Loucy (cell line): ENCODE data around the gene KRT32.
A peak's percentile ranks its signal among the peaks of the same experiment; 100 is the strongest.

Experiments
- H2AFZ ChIP-seq: fragments of 200-600 bp; sonication (generic); 2 replicates; pipeline ENCODE4 v1.6.0; 2016; ENCODE audit warnings: antibody characterized with exemption, mild to moderate bottlenecking, low read length, moderate library complexity
- H3F3A ChIP-seq: fragments of 200-600 bp; 2 replicates; pipeline ENCODE4 v1.6.0; 2016; ENCODE audit warnings: antibody characterized with exemption, low read depth, mild to moderate bottlenecking
- H3K27me3 ChIP-seq: fragments of 200-600 bp; sonication (generic); 2 replicates; pipeline ENCODE4 v1.6.1; 2014; ENCODE audit warnings: low read length, mild to moderate bottlenecking; ENCODE audit not compliant: insufficient read depth, poor library complexity, severe bottlenecking
- H3K36me3 ChIP-seq: fragments of 200-600 bp; sonication (generic); 2 replicates; pipeline ENCODE4 v1.6.1; 2016; ENCODE audit warnings: low read length; ENCODE audit not compliant: insufficient read depth
- H3K4me1 ChIP-seq: fragments of 200-600 bp; sonication (generic); 2 replicates; pipeline ENCODE4 v1.5.1; 2014; ENCODE audit warnings: low read length, mild to moderate bottlenecking; ENCODE audit not compliant: insufficient read depth, poor library complexity, severe bottlenecking
- H3K4me2 ChIP-seq: fragments of 200-600 bp; sonication (generic); 2 replicates; pipeline ENCODE4 v1.6.0; 2014; ENCODE audit warnings: antibody characterized with exemption, low read length, low read depth, mild to moderate bottlenecking; ENCODE audit not compliant: poor library complexity, severe bottlenecking
- H3K4me3 ChIP-seq: fragments of 200-600 bp; sonication (generic); 2 replicates; pipeline ENCODE4 v1.5.1; 2014; ENCODE audit warnings: low read length, mild to moderate bottlenecking, mixed read lengths; ENCODE audit not compliant: poor library complexity, severe bottlenecking
- H3K79me2 ChIP-seq: fragments of 200-600 bp; sonication (generic); 2 replicates; pipeline ENCODE4 v1.6.1; 2014; ENCODE audit warnings: low read length; ENCODE audit not compliant: insufficient read depth
- H3K9ac ChIP-seq: fragments of 200-600 bp; sonication (generic); 2 replicates; pipeline ENCODE4 v1.6.0; 2014; ENCODE audit warnings: mild to moderate bottlenecking, low read depth, low read length, moderate library complexity; ENCODE audit not compliant: poor library complexity, severe bottlenecking
- H3K9me2 ChIP-seq: fragments of 200-600 bp; sonication (generic); replicated peaks from 2 replicates; pipeline ENCODE4 v1.6.1; 2016; ENCODE audit warnings: low read depth, low read length, mixed read lengths
- H3K9me3 ChIP-seq: fragments of 200-600 bp; sonication (generic); 2 replicates; pipeline ENCODE4 v1.6.1; 2014; ENCODE audit warnings: mild to moderate bottlenecking, antibody characterized with exemption, low read length, low read depth; ENCODE audit not compliant: insufficient read depth
- H4K20me1 ChIP-seq: fragments of 200-600 bp; sonication (generic); 2 replicates; pipeline ENCODE4 v1.6.0; 2014; ENCODE audit warnings: antibody characterized with exemption, low read length, mild to moderate bottlenecking; ENCODE audit not compliant: insufficient read depth, poor library complexity, severe bottlenecking
- EZH2phosphoT487 ChIP-seq: fragments of 200-600 bp; IDR thresholded peaks from 2 replicates; pipeline ENCODE4 v1.6.1; 2018; ENCODE audit warnings: antibody characterized with exemption, mild to moderate bottlenecking, moderate library complexity, borderline replicate concordance
- TF ChIP-seq, protein P1 (sequence below): fragments of 200-600 bp; sonication (generic); conservative IDR thresholded peaks from 2 replicates; pipeline ENCODE4 v1.5.1; 2014; ENCODE audit warnings: mild to moderate bottlenecking, antibody characterized with exemption, low read length

KRT32 gene

DNA sequence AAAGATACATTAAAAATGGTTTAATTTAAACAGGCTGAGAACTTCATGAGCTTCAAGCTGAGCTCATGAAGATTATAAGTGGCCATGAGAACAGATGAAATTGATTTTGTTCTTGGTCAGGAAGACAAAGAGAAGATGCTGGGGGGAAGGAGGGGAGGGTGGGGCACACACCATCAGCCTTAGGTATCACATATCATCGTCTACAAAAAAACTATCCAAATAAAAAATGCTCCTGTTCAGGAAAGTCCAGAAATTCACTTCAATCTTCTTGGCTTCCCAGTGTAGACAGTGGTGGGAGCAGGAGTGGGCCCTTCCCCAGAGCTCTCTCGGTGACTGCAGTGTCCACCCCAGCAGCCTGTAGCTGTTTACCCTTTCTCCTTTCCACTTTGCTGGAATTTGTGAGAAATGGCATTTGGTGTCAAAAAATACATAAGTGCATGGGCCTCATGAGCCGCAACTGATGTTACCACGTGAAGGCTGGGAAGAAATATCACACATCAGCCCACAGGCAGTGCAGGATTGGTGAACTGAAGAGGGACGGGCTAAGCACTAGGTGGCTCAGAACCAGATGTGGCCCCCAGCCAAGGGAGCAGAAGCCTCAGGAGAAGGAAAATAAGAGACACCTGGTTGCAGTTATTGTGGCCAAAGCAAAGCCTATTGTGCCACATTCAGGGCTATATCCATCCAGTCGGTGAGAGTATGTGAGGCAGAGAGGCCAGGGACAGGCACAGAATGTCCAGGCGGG is 48.9 kb downstream of the KRT32 start:
- no peaks in the 10 kb centered on the region for H3K36me3 ChIP-seq
- H3K9me2 ChIP-seq: no peaks in the 10 kb centered on the region
- no peak overlapping the region for H3K4me3 ChIP-seq
- peaks cover 9% of the 10 kb centered on the region for H3K27me3 ChIP-seq
- no peaks in the 10 kb centered on the region for H3K4me1 ChIP-seq
- no peak overlapping the region for H3K9ac ChIP-seq
- TF ChIP-seq EZH2phosphoT487: no peak
- TF ChIP-seq, protein P1, sequence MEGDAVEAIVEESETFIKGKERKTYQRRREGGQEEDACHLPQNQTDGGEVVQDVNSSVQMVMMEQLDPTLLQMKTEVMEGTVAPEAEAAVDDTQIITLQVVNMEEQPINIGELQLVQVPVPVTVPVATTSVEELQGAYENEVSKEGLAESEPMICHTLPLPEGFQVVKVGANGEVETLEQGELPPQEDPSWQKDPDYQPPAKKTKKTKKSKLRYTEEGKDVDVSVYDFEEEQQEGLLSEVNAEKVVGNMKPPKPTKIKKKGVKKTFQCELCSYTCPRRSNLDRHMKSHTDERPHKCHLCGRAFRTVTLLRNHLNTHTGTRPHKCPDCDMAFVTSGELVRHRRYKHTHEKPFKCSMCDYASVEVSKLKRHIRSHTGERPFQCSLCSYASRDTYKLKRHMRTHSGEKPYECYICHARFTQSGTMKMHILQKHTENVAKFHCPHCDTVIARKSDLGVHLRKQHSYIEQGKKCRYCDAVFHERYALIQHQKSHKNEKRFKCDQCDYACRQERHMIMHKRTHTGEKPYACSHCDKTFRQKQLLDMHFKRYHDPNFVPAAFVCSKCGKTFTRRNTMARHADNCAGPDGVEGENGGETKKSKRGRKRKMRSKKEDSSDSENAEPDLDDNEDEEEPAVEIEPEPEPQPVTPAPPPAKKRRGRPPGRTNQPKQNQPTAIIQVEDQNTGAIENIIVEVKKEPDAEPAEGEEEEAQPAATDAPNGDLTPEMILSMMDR: no peak
- H4K20me1 ChIP-seq: no peaks in the 10 kb centered on the region
- H2AFZ ChIP-seq: no peak overlapping the region
- no peak overlapping the region for H3K4me2 ChIP-seq
- H3F3A ChIP-seq: no peaks in the 10 kb centered on the region
- H3K79me2 ChIP-seq: no peaks in the 10 kb centered on the region
- H3K9me3 ChIP-seq: no peaks in the 10 kb centered on the region

DNA sequence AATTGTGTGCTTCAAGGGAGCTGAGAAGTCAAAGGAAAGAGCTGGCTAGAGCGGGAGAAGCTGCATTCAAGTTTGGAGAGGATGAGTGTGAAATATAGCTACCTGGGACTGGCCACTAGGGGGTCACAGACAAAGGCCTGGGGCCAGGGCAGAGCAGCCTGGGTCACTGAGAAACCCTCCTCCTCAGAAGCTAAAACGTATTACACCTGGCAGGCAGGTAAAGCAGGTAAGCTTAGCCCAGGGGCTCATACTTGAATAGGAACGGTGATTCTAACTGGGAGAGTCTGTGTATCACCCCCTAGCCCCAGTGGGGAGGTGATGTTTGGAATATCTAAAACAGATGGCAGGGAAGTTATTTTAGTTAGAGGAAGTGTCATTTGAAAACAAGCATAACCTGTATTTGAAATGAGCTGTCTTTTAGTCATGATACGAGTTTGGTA is 49.6 kb downstream of the KRT32 start:
- Histone ChIP-seq H3K79me2 (no peaks in the 10 kb centered on the region), H3K4me2 (no peak overlapping the region), H3K9ac (no peak overlapping the region), H3F3A (no peaks in the 10 kb centered on the region), H3K4me3 (no peak overlapping the region), H4K20me1 (no peaks in the 10 kb centered on the region), H3K36me3 (no peaks in the 10 kb centered on the region), H3K9me3 (no peaks in the 10 kb centered on the region), H2AFZ (no peak overlapping the region), H3K9me2 (no peaks in the 10 kb centered on the region), H3K4me1 (no peaks in the 10 kb centered on the region), H3K27me3 (peaks cover 9% of the 10 kb centered on the region)
- TF ChIP-seq EZH2phosphoT487: no peak
- TF ChIP-seq, protein P1: peak; percentile 70

DNA sequence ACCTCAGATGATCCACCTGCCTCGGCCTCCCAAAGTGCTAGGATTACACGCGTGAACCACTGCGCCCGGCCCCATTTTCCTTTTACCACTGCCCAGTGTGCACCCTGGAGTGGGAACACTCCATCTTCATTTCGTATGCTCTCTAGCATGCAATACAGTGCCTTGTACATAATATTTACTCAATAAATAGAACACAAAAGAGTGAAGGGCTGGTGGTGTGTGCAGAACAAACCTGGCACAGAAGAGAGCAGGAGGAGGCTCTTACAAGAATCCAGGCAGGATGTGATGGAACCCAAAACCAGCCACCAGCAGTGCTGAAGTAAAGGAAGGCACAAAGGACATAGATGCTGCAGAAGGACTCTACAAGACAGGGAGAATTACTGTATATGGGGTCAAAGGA is 50.1 kb downstream of the KRT32 start:
- Histone ChIP-seq H3K9me2 (no peaks in the 10 kb centered on the region), H3K4me2 (no peak overlapping the region), H2AFZ (no peak overlapping the region), H3K79me2 (no peaks in the 10 kb centered on the region), H3K4me3 (no peak overlapping the region), H3F3A (no peaks in the 10 kb centered on the region), H3K27me3 (peaks cover 9% of the 10 kb centered on the region), H3K4me1 (no peaks in the 10 kb centered on the region), H3K9ac (no peak overlapping the region), H3K9me3 (no peaks in the 10 kb centered on the region), H4K20me1 (no peaks in the 10 kb centered on the region), H3K36me3 (no peaks in the 10 kb centered on the region)
- no peak for TF ChIP-seq EZH2phosphoT487
- TF ChIP-seq, protein P1: no peak
